Measurements from ENCODE around the gene C1QTNF3.

- TF ChIP-seq CTCF (IDR thresholded peaks at IDR 0.05) = no peak
- no peak for TF ChIP-seq POLR2A (IDR thresholded peaks at IDR 0.05)
These were observed 63.0 kb downstream of the C1QTNF3 start for GRCh38 chr5:33980030-33980429.
